GM18499 (cell line): ENCODE results near the gene ARAP3.

Experiments used
- ATAC-seq: cut with Tn5 transposase; IDR thresholded peaks from one replicate; pipeline ENCODE4 v1.9.1; 2021; ENCODE audit warnings: moderate number of reproducible peaks; ENCODE audit not compliant: insufficient read depth, unreplicated experiment

ARAP3 gene

GRCh38 chr5:141704782-141705297, 22.8 kb upstream of the ARAP3 start:
- no peak for ATAC-seq

GRCh38 chr5:141703133-141703561, 21.1 kb upstream of the ARAP3 start:
- no peak for ATAC-seq

- no peak for ATAC-seq
These were observed 19.5 kb upstream of the ARAP3 start for GRCh38 chr5:141701360-141702119.

GRCh38 chr5:141697586-141697985, 15.6 kb upstream of the ARAP3 start:
- ATAC-seq: no peak

- ATAC-seq: no peak
These were observed 14.4 kb upstream of the ARAP3 start for GRCh38 chr5:141696431-141696830.

GRCh38 chr5:141695627-141696215, 13.7 kb upstream of the ARAP3 start:
- ATAC-seq: no peak

- ATAC-seq: no peak
These were observed 12.4 kb upstream of the ARAP3 start for GRCh38 chr5:141694479-141694878.

GRCh38 chr5:141692919-141693725, 11.1 kb upstream of the ARAP3 start:
- no peak for ATAC-seq

GRCh38 chr5:141692533-141692888, 10.5 kb upstream of the ARAP3 start:
- no peak for ATAC-seq

- ATAC-seq: no peak
These were observed 10.0 kb upstream of the ARAP3 start for GRCh38 chr5:141691867-141692532.

- ATAC-seq: no peak
These were observed 9.3 kb upstream of the ARAP3 start for GRCh38 chr5:141691286-141691866.

GRCh38 chr5:141686648-141687416, 4.8 kb upstream of the ARAP3 start:
- no peak for ATAC-seq

GRCh38 chr5:141685591-141685990, 3.6 kb upstream of the ARAP3 start:
- ATAC-seq: no peak

GRCh38 chr5:141683596-141684141, 1.6 kb upstream of the ARAP3 start:
- ATAC-seq: no peak

- ATAC-seq: no peak
These were observed 735 bp downstream of the ARAP3 start for GRCh38 chr5:141681295-141681694.

GRCh38 chr5:141680751-141681201, 1.3 kb downstream of the ARAP3 start:
- ATAC-seq: no peak

- no peak for ATAC-seq
These were observed 1.9 kb downstream of the ARAP3 start for GRCh38 chr5:141680178-141680577.

GRCh38 chr5:141677415-141677814, 4.6 kb downstream of the ARAP3 start:
- no peak for ATAC-seq

- no peak for ATAC-seq
These were observed 6.4 kb downstream of the ARAP3 start for GRCh38 chr5:141675672-141676071.
